Keratinocyte (primary cell): ENCODE data around the gene DEGS1.

Source experiments
- EZH2 ChIP-seq: IDR thresholded peaks from one replicate; pipeline ENCODE4 v1.6.1; 2012; ENCODE audit warnings: inconsistent platforms, mild to moderate bottlenecking, low read length, moderate library complexity
- TF ChIP-seq, protein P1 (sequence below), 3 experiments: IDR thresholded peaks in 1 of 3; conservative IDR thresholded peaks in 1 of 3; optimal IDR thresholded peaks in 1 of 3; 2 replicates in 2 of 3; 3 replicates in 1 of 3; pipeline versions ENCODE3 to v1.5.1; 2011; ENCODE audit warnings: low read length in 3 of 3, mild to moderate bottlenecking in 3 of 3, moderate library complexity in 2 of 3, control low read depth in 1 of 3, inconsistent platforms in 1 of 3; ENCODE audit not compliant: insufficient read depth in 2 of 3; ENCODE audit errors: extremely low read depth in 1 of 3

DNA sequence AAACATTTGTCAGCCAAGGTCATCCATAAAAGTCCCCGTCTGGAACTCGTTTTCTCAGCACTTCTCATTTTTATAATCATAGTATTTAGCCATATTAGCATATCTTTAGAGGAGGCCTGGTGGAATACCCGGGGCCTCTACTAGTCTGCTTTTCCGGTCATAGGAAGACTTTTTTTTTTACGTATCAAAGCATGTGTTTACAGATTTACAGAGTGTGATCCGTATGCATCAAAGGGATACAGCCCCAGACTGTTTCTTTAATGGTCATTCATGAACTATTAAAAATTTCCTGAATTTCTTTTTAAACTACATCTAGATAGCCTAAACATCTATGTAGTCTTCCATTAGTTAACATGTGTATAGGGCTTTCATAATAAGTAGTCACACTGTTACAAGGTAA is 23.5 kb upstream of the DEGS1 start:
- TF ChIP-seq, protein P1, sequence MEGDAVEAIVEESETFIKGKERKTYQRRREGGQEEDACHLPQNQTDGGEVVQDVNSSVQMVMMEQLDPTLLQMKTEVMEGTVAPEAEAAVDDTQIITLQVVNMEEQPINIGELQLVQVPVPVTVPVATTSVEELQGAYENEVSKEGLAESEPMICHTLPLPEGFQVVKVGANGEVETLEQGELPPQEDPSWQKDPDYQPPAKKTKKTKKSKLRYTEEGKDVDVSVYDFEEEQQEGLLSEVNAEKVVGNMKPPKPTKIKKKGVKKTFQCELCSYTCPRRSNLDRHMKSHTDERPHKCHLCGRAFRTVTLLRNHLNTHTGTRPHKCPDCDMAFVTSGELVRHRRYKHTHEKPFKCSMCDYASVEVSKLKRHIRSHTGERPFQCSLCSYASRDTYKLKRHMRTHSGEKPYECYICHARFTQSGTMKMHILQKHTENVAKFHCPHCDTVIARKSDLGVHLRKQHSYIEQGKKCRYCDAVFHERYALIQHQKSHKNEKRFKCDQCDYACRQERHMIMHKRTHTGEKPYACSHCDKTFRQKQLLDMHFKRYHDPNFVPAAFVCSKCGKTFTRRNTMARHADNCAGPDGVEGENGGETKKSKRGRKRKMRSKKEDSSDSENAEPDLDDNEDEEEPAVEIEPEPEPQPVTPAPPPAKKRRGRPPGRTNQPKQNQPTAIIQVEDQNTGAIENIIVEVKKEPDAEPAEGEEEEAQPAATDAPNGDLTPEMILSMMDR (optimal IDR thresholded peaks at IDR 0.05 in 1 of 3, IDR thresholded peaks at IDR 0.05 in 1 of 3, conservative IDR thresholded peaks at IDR 0.05 in 1 of 3; ENCODE audit: extremely low read depth in 1 of 3, insufficient read depth in 2 of 3, low read length in 3 of 3) = no peak
- TF ChIP-seq EZH2 = no peak
